Transverse colon (tissue), 3 donors: ENCODE results near the gene SMIM7.

ENCODE experiments used
- CTCF ChIP-seq, 5 experiments: fragments of 200-600 bp in 3 of 5; fragments of 450-650 bp in 2 of 5; sonication (generic) in 3 of 5; IDR thresholded peaks; 1 replicate in 2 of 5; 2 replicates in 3 of 5; pipeline ENCODE4 v1.5.1; 2016 to 2017; ENCODE audit warnings: antibody characterized with exemption in 5 of 5, inconsistent platforms in 3 of 5, mild to moderate bottlenecking in 2 of 5, moderate library complexity in 1 of 5
- EP300 ChIP-seq: sonication (generic); formaldehyde crosslinking; IDR thresholded peaks from one replicate; pipeline ENCODE4 v1.6.1; 2017; ENCODE audit warnings: antibody characterized with exemption, low read depth

- no peak for TF ChIP-seq CTCF (IDR thresholded peaks at IDR 0.05)
- TF ChIP-seq EP300 = peak; percentile 92
Observed at GRCh38 chr19:16608290-16608739, 51.6 kb downstream of the SMIM7 start.
